HepG2 (cell line): ENCODE results near the gene ARHGAP32. TPM values are rescaled to one million over a fixed set of nuclear protein-coding genes. Genes with fewer than 3 reads are reported as not detected.

ENCODE experiments used
- ATAC-seq: fragments of 200-7000 bp; cut with Tn5 transposase; 3 replicates; pipeline ENCODE4 v1.9.1; 2020; ENCODE audit warnings: mild to moderate bottlenecking, moderate library complexity
- BruUV-seq: library from RNA; stranded (reverse); fragments of 400-500 nt; replicated peaks from 2 replicates; lab custom pipeline; 2021; lab: Mats Ljungman, UMichigan
- CTCF ChIA-PET: fragments of 300-600 bp; formaldehyde crosslinking; extraction: SDS; loops from one replicate; lab custom pipeline; 2021; ENCODE audit warnings: low total read pairs, inconsistent platforms, low intra/inter-chr PET ratio; lab: Yijun Ruan, JAX
- POLR2A ChIA-PET: fragments of 350-600 bp; sonication (Branson Sonifier 250); formaldehyde crosslinking; loops from one replicate; lab custom pipeline; 2020; ENCODE audit warnings: antibody characterized with exemption, inconsistent platforms; lab: Yijun Ruan, JAX
- DNase-seq: peaks from one replicate; pipeline ENCODE4 v3.0.0-alpha.2; 2015; ENCODE audit warnings: low spot score
- FAIRE-seq: peaks from 3 replicates; lab custom pipeline; 2011; peaks lifted over from hg19 to GRCh38; lab: Jason Lieb, UNC
- H2AFZ ChIP-seq: one replicate; pipeline ENCODE4 v1.6.1; 2011; ENCODE audit warnings: low read length, inconsistent platforms
- H3K27ac ChIP-seq: fragments of 300-600 bp; 3 replicates; pipeline ENCODE4 v1.8.0; 2011; ENCODE audit warnings: mixed run types, mild to moderate bottlenecking, mixed read lengths, low read length, inconsistent platforms; ENCODE audit not compliant: insufficient read depth; ENCODE audit errors: extremely low read length
- H3K27me3 ChIP-seq, 2 experiments: fragments of 200-600 bp in 1 of 2; 2 replicates in 1 of 2; 3 replicates in 1 of 2; pipeline versions ENCODE4 v1.6.0 to v1.8.0; 2011; ENCODE audit warnings: low read length in 2 of 2, mild to moderate bottlenecking in 2 of 2, moderate library complexity in 2 of 2, inconsistent platforms in 1 of 2; ENCODE audit not compliant: insufficient read depth in 2 of 2, control insufficient read depth in 1 of 2
- H3K36me3 ChIP-seq, 2 experiments: fragments of 200-600 bp in 1 of 2; replicated peaks in 1 of 2; 2 replicates in 1 of 2; 3 replicates in 1 of 2; pipeline versions ENCODE4 v1.5.1 to v1.8.0; 2011; ENCODE audit warnings: low read length in 2 of 2, inconsistent platforms in 1 of 2; ENCODE audit not compliant: insufficient read depth in 2 of 2, control insufficient read depth in 1 of 2
- H3K4me1 ChIP-seq: 2 replicates; pipeline ENCODE4 v1.5.1; 2012; ENCODE audit warnings: low read length, inconsistent platforms; ENCODE audit not compliant: insufficient read depth
- H3K4me2 ChIP-seq: 2 replicates; pipeline ENCODE4 v1.6.0; 2011; ENCODE audit warnings: low read depth, low read length, inconsistent platforms
- H3K4me3 ChIP-seq, 3 experiments: fragments of 200-600 bp in 1 of 3; sonication (generic), shearing (Covaris generic) in 1 of 3; replicated peaks in 1 of 3; 2 replicates each; pipeline ENCODE4 v1.5.1; 2011 to 2016; ENCODE audit warnings: low read length in 3 of 3, inconsistent platforms in 2 of 3, low read depth in 2 of 3, mild to moderate bottlenecking in 2 of 3, control low read depth in 1 of 3, mixed read lengths in 1 of 3; ENCODE audit not compliant: insufficient read depth in 1 of 3
- H3K79me2 ChIP-seq: one replicate; pipeline ENCODE4 v1.6.1; 2011; ENCODE audit warnings: low read length, inconsistent platforms; ENCODE audit not compliant: insufficient read depth
- H3K9ac ChIP-seq: 2 replicates; pipeline ENCODE4 v1.6.0; 2011; ENCODE audit warnings: mild to moderate bottlenecking, low read depth, low read length, inconsistent platforms; ENCODE audit not compliant: insufficient read depth
- H3K9me3 ChIP-seq: 2 replicates; pipeline ENCODE4 v1.5.1; 2012; ENCODE audit warnings: mild to moderate bottlenecking, low read length
- H4K20me1 ChIP-seq: 2 replicates; pipeline ENCODE4 v1.6.0; 2011; ENCODE audit warnings: inconsistent platforms, mild to moderate bottlenecking, low read length, moderate library complexity; ENCODE audit not compliant: insufficient read depth
- ADNP ChIP-seq: sonication (generic); formaldehyde crosslinking; IDR thresholded peaks from 2 replicates; pipeline ENCODE4 v1.4.0; 2020; ENCODE audit warnings: missing genetic modification reagents
- ETV5 ChIP-seq: IDR thresholded peaks from 2 replicates; pipeline ENCODE4 v1.6.1; 2018; ENCODE audit warnings: missing biosample characterization, missing genetic modification reagents, inconsistent platforms, borderline replicate concordance
- GLMP ChIP-seq: sonication (generic); formaldehyde crosslinking; IDR thresholded peaks from 2 replicates; pipeline ENCODE4 v1.9.0; 2021; ENCODE audit warnings: missing genetic modification reagents, mild to moderate bottlenecking, borderline replicate concordance
- KDM4B ChIP-seq: sonication (generic); formaldehyde crosslinking; IDR thresholded peaks from 2 replicates; pipeline ENCODE4 v1.4.0; 2020; ENCODE audit warnings: missing genetic modification reagents
- KLF15 ChIP-seq: sonication (generic); formaldehyde crosslinking; IDR thresholded peaks from 2 replicates; pipeline ENCODE4 v1.8.1; 2023; ENCODE audit warnings: borderline replicate concordance, mild to moderate bottlenecking, inconsistent platforms, missing genetic modification reagents, mixed read lengths
- MTA3 ChIP-seq: sonication (generic); formaldehyde crosslinking; IDR thresholded peaks from 2 replicates; pipeline ENCODE4 v1.4.0; 2020; ENCODE audit warnings: missing genetic modification reagents
- NFE2L2 ChIP-seq: fragments of 150-350 bp; IDR thresholded peaks from 2 replicates; pipeline ENCODE4 v1.6.1; 2014; ENCODE audit warnings: low read length
- NKX3-1 ChIP-seq: sonication (generic); formaldehyde crosslinking; IDR thresholded peaks from 2 replicates; pipeline ENCODE4 v1.5.0; 2020; ENCODE audit warnings: missing genetic modification reagents
- ONECUT2 ChIP-seq: sonication (generic); formaldehyde crosslinking; IDR thresholded peaks from 2 replicates; pipeline ENCODE4 v1.4.0; 2020; ENCODE audit warnings: missing genetic modification reagents
- TFDP2 ChIP-seq: sonication (generic); formaldehyde crosslinking; IDR thresholded peaks from 2 replicates; pipeline ENCODE4 v1.4.0; 2020; ENCODE audit warnings: missing genetic modification reagents
- THRA ChIP-seq: sonication (generic); formaldehyde crosslinking; IDR thresholded peaks from 2 replicates; pipeline ENCODE4 v1.4.0; 2020; ENCODE audit warnings: missing genetic modification reagents, borderline replicate concordance
- ZBTB38 ChIP-seq: sonication (generic); formaldehyde crosslinking; IDR thresholded peaks from 2 replicates; pipeline ENCODE4 v1.5.1; 2020; ENCODE audit warnings: mild to moderate bottlenecking, missing genetic modification reagents
- ZNF24 ChIP-seq: fragments of 450-650 bp; IDR thresholded peaks from 2 replicates; pipeline ENCODE4 v1.6.1; 2017; ENCODE audit warnings: antibody characterized with exemption, mild to moderate bottlenecking
- ZNF607 ChIP-seq: sonication (generic); formaldehyde crosslinking; IDR thresholded peaks from 2 replicates; pipeline ENCODE4 v1.5.1; 2020; ENCODE audit warnings: missing genetic modification reagents, mild to moderate bottlenecking, borderline replicate concordance
- ZNF788 ChIP-seq: sonication (generic); formaldehyde crosslinking; IDR thresholded peaks from 2 replicates; pipeline ENCODE4 v1.5.0; 2020; ENCODE audit warnings: mild to moderate bottlenecking, missing genetic modification reagents, borderline replicate concordance
- WGBS: methylation state at CpG from one replicate; pipeline ENCODE4 v1.1.6; 2017; ENCODE audit warnings: low lambda C conversion rate; 5-methylcytosine and 5-hydroxymethylcytosine counted together
- in situ Hi-C: cut with HindIII; loops from 2 replicates; pipeline ENCODE4 v1.10.0; 2017; ENCODE audit warnings: low pct_unique_long_range_greater_than_20kb; ENCODE audit not compliant: extremely low pct_ligation_motif_present
- intact Hi-C: fragments of 100-400 bp; cut with micrococcal nuclease; formaldehyde crosslinking; loops from one replicate; pipeline ENCODE4 v1.10.0; 2022; ENCODE audit not compliant: unreplicated experiment
- polyA plus RNA-seq, 8 experiments: library from polyadenylated mRNA; depleted of rRNA in 3 of 8; stranded (reverse) in 7 of 8; unstranded in 1 of 8; fragments of >200 nt; fragmentation: Illumina TruSeq in 4 of 8; extraction: Trizol in 4 of 8; gene quantifications; 2 replicates each; pipeline versions ENCODE4 v1.2.1 to v1.2.3, GENCODE V29; 2011 to 2016; ENCODE audit warnings: low read depth in 4 of 8, missing spikeins in 1 of 8, mixed read lengths in 1 of 8; ENCODE audit not compliant: insufficient read depth in 1 of 8
- total RNA-seq, 5 experiments: library from RNA; depleted of rRNA; stranded (reverse); fragments of >200 nt; fragmentation: Illumina TruSeq; extraction: Trizol; gene quantifications; 2 replicates each; pipeline ENCODE4 v1.2.3, GENCODE V29; 2016; ENCODE audit warnings: low read depth in 1 of 5
- TF ChIP-seq, protein P1 (sequence below): sonication (generic); formaldehyde crosslinking; conservative IDR thresholded peaks from 2 replicates; pipeline ENCODE4 v1.4.0; 2020; ENCODE audit warnings: missing genetic modification reagents
- TF ChIP-seq, protein P2 (sequence below): IDR thresholded peaks from 2 replicates; pipeline ENCODE4 v1.6.1; 2016

Gene ARHGAP32
- total and polyA plus RNA-seq, 2 of the 13 experiments (the other 11 are each of a cell fraction or from before 2014, with no cell fraction given), result 6.3 to 8.2 TPM

DNA sequence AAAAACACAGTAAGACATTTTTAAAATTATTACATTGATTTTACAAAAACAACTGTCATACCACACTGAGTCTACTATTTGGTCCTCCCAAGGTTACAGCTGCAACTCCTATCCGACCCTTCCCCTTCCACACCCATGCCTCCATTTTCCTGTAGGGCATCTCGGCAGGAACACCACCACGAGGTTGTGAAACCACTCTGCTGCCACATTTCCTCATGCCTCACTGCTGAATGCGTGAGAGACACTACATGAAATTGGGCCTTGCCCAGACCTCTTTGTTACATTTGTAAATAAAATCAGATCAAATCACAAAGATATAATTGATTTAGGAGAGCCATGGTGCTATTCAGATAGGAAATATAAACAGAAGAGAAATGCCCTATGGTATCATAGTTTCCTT is 2.0 kb downstream of the ARHGAP32 start:
- CTCF ChIA-PET, result no interaction called here
- no TSS peak for BruUV-seq
- ATAC-seq, result no peak

More for the DNA sequence above, 2.0 kb downstream of the ARHGAP32 start:
- Histone ChIP-seq H3K79me2 (peaks cover 9% of the 10 kb centered on the region), H3K36me3 (no peaks in the 10 kb centered on the region), H2AFZ (no peak overlapping the region), H3K27me3 (no peaks in the 10 kb centered on the region), H3K4me1 (peaks cover 7% of the 10 kb centered on the region), H4K20me1 (no peaks in the 10 kb centered on the region), H3K9ac (no peak overlapping the region), H3K27ac (no peak overlapping the region), H3K4me3 (no peak overlapping the region), H3K9me3 (no peaks in the 10 kb centered on the region), H3K4me2 (no peak overlapping the region)
- POLR2A ChIA-PET, result no interaction called here
- TF ChIP-seq GLMP (CRISPR knock-in tag), result no peak
- TF ChIP-seq, protein P1, sequence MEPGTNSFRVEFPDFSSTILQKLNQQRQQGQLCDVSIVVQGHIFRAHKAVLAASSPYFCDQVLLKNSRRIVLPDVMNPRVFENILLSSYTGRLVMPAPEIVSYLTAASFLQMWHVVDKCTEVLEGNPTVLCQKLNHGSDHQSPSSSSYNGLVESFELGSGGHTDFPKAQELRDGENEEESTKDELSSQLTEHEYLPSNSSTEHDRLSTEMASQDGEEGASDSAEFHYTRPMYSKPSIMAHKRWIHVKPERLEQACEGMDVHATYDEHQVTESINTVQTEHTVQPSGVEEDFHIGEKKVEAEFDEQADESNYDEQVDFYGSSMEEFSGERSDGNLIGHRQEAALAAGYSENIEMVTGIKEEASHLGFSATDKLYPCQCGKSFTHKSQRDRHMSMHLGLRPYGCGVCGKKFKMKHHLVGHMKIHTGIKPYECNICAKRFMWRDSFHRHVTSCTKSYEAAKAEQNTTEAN (CRISPR knock-in tag), result no peak
- TF ChIP-seq ONECUT2 (CRISPR knock-in tag), result no peak
- no peak for TF ChIP-seq NFE2L2
- TF ChIP-seq ZNF607, result no peak
- TF ChIP-seq TFDP2 (CRISPR knock-in tag), result no peak
- TF ChIP-seq NKX3-1, result no peak
- no peak for TF ChIP-seq ZBTB38 (CRISPR knock-in tag)
- no peak for TF ChIP-seq THRA
- TF ChIP-seq KLF15 (CRISPR knock-in tag), result no peak
- TF ChIP-seq ETV5 (CRISPR knock-in tag), result no peak
- TF ChIP-seq ZNF24, result no peak
- TF ChIP-seq, protein P2, sequence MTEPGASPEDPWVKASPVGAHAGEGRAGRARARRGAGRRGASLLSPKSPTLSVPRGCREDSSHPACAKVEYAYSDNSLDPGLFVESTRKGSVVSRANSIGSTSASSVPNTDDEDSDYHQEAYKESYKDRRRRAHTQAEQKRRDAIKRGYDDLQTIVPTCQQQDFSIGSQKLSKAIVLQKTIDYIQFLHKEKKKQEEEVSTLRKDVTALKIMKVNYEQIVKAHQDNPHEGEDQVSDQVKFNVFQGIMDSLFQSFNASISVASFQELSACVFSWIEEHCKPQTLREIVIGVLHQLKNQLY, result no peak
- no peak for TF ChIP-seq MTA3 (CRISPR knock-in tag)
- TF ChIP-seq ADNP (CRISPR knock-in tag), result no peak
- TF ChIP-seq KDM4B (CRISPR knock-in tag), result no peak
- no peak for TF ChIP-seq ZNF788 (CRISPR knock-in tag)
- DNase-seq (no peak), FAIRE-seq (no peak)
- intact Hi-C loops, result no loop called here
- in situ Hi-C loops, result no loop called here
- WGBS, result 97% methylated on average over 4 of the region's 4 CpGs
